NCI-H2107 treated with DMSO at 0.1 percent for 48 hours (cell line): ENCODE results near the gene CMIP.
A peak's percentile ranks its signal among the peaks of the same experiment; 100 is the strongest.

Experiments
- DNase-seq: peaks from one replicate; lab custom pipeline; 2025; ENCODE audit not compliant: unreplicated experiment; lab: John Stamatoyannopoulos, UW

Gene CMIP

GRCh38 chr16:81694494-81695280 lies 250.1 kb downstream of the CMIP start:
- DNase-seq: peak; percentile 33

GRCh38 chr16:81695321-81696165 lies 250.9 kb downstream of the CMIP start:
- no peak for DNase-seq

- DNase-seq: no peak
These were observed 251.8 kb downstream of the CMIP start for GRCh38 chr16:81696166-81696960.

GRCh38 chr16:81696961-81697615 lies 252.5 kb downstream of the CMIP start:
- DNase-seq: peak; percentile 32

GRCh38 chr16:81697616-81698309 lies 253.2 kb downstream of the CMIP start:
- no peak for DNase-seq

GRCh38 chr16:81698310-81698641 lies 253.7 kb downstream of the CMIP start:
- DNase-seq: no peak

- no peak for DNase-seq
These were observed 255.0 kb downstream of the CMIP start for GRCh38 chr16:81699596-81699995.

- no peak for DNase-seq
These were observed 255.6 kb downstream of the CMIP start for GRCh38 chr16:81700071-81700779.

- DNase-seq: no peak
These were observed 256.2 kb downstream of the CMIP start for GRCh38 chr16:81700780-81701165.

GRCh38 chr16:81701296-81701970 lies 256.8 kb downstream of the CMIP start:
- no peak for DNase-seq

- no peak for DNase-seq
These were observed 257.9 kb downstream of the CMIP start for GRCh38 chr16:81702506-81702905.

- no peak for DNase-seq
These were observed 258.9 kb downstream of the CMIP start for GRCh38 chr16:81703177-81704155.

GRCh38 chr16:81705261-81705660 lies 260.7 kb downstream of the CMIP start:
- DNase-seq: no peak

- DNase-seq: no peak
These were observed 262.0 kb downstream of the CMIP start for GRCh38 chr16:81706327-81707295.

- DNase-seq: no peak
These were observed 263.0 kb downstream of the CMIP start for GRCh38 chr16:81707411-81708265.
